RWPE1 (cell line): Measurements from ENCODE around the gene SNED1.
"Not testable (repeated sequence)": the region's sequence is repeated elsewhere in the genome, so short reads cannot be mapped to it uniquely, and the experiment has no call there.

Experiments used
- CTCF ChIA-PET: fragments of 350-600 bp; sonication (Branson Sonifier 250); formaldehyde crosslinking; extraction: SDS; loops from one replicate; lab custom pipeline; 2021; lab: Yijun Ruan, JAX
- POLR2A ChIA-PET: fragments of 400-600 bp; formaldehyde crosslinking; extraction: SDS; loops from one replicate; lab custom pipeline; 2020; ENCODE audit warnings: antibody characterized with exemption; ENCODE audit not compliant: low non-redundant PET; lab: Yijun Ruan, JAX
- DNase-seq: peaks from one replicate; pipeline ENCODE4 v3.0.0; 2012; ENCODE audit warnings: low spot score
- H3K27ac ChIP-seq: fragments of 450-650 bp; 2 replicates; pipeline ENCODE4 v1.5.1; 2017
- CTCF ChIP-seq: fragments of 450-650 bp; conservative IDR thresholded peaks from 2 replicates; pipeline ENCODE4 v1.5.1; 2017; ENCODE audit warnings: low read depth, mild to moderate bottlenecking

Gene SNED1

GRCh38 chr2:241088791-241089732 lies 90.6 kb downstream of the SNED1 start:
- ChIA-PET POLR2A (no interaction called here), CTCF (interaction anchor here (1.0 kb wide), 1 partner anchor 10 kb away, joined by 3 read pairs; no protein-coding TSS in a partner anchor)
- no peak overlapping the region for H3K27ac ChIP-seq
- no peak for DNase-seq
- TF ChIP-seq CTCF = no peak

- ChIA-PET CTCF (interaction anchor here (0.6 kb wide), 1 partner anchor 784 kb away, joined by 7 read pairs; no protein-coding TSS in a partner anchor), POLR2A (no interaction called here)
- no peak overlapping the region for H3K27ac ChIP-seq
- TF ChIP-seq CTCF = no peak
- no peak for DNase-seq
These were observed 92.8 kb downstream of the SNED1 start for GRCh38 chr2:241091201-241091600.

GRCh38 chr2:241091734-241092445 lies 93.5 kb downstream of the SNED1 start:
- no peak for TF ChIP-seq CTCF
- DNase-seq = no peak
- POLR2A ChIA-PET = interaction anchor here (0.6 kb wide), 1 partner anchor 1737 kb away, joined by 3 read pairs; no protein-coding TSS in a partner anchor
- H3K27ac ChIP-seq = no peak overlapping the region
- CTCF ChIA-PET = interaction anchor here (0.6 kb wide), 1 partner anchor 785 kb away, joined by 7 read pairs; no protein-coding TSS in a partner anchor

- POLR2A ChIA-PET = interaction anchor here (0.6 kb wide), 1 partner anchor 1737 kb away, joined by 3 read pairs; no protein-coding TSS in a partner anchor
- TF ChIP-seq CTCF = no peak
- CTCF ChIA-PET = interaction anchor here (0.6 kb wide), 2 partner anchors 346 to 708 kb away, joined by 3 to 4 read pairs; no protein-coding TSS in a partner anchor
- DNase-seq = no peak
- H3K27ac ChIP-seq = no peak overlapping the region
These were observed 94.3 kb downstream of the SNED1 start for GRCh38 chr2:241092677-241093076.

GRCh38 chr2:241093133-241093781 lies 94.8 kb downstream of the SNED1 start:
- H3K27ac ChIP-seq, DNase-seq, POLR2A ChIA-PET: not testable (repeated sequence)
- CTCF ChIA-PET = interaction anchor here (0.6 kb wide), 2 partner anchors 347 to 707 kb away, joined by 3 to 4 read pairs; no protein-coding TSS in a partner anchor

- ChIA-PET CTCF (no interaction called here), POLR2A (no interaction called here)
- no peak for DNase-seq
- no peak for TF ChIP-seq CTCF
- H3K27ac ChIP-seq = no peak overlapping the region
These were observed 95.8 kb downstream of the SNED1 start for GRCh38 chr2:241094172-241094571.
